OCI-LY3 (cell line): ENCODE results near the gene CLCN3.
"Not testable (repeated sequence)": the region's sequence is repeated elsewhere in the genome, so short reads cannot be mapped to it uniquely, and the experiment has no call there.

Experiments
- EZH2phosphoT487 ChIP-seq: fragments of 200-600 bp; shearing (Covaris generic); IDR thresholded peaks from 2 replicates; pipeline ENCODE4 v1.6.1; 2018; ENCODE audit warnings: antibody characterized with exemption, mixed run types, low read depth
- TF ChIP-seq, protein P1 (sequence below): fragments of 200-600, 300-600 bp; sonication (generic); IDR thresholded peaks from 2 replicates; pipeline ENCODE4 v1.5.1; 2014; ENCODE audit warnings: antibody characterized with exemption, low read length, low read depth

DNA sequence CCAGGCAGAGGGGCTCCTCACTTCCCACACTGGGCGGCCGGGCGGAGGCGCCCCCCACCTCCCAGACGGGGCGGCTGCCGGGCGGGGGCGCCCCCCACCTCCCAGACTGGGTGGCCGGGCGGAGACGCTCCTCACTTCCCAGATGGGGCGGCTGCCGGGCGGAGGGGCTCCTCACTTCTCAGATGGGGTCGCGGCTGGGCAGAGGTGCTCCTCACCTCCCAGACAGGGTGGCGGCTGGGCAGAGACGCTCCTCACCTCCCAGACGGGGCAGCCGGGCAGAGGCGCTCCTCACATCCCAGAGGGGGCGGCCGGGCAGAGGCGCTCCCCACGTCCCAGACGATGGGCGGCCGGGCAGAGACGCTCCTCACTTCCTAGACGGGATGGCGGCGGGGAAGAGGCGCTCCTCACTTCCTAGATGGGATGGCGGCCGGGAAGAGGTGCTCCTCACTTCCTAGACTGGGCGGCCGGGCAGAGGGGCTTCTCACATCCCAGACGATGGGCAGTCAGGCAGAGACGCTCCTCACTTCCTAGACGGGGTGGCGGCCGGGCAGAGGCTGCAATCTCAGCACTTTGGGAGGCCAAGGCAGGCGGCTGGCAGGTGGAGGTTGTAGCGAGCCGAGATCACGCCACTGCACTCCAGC is 58.7 kb downstream of the CLCN3 start:
- TF ChIP-seq, protein P1, sequence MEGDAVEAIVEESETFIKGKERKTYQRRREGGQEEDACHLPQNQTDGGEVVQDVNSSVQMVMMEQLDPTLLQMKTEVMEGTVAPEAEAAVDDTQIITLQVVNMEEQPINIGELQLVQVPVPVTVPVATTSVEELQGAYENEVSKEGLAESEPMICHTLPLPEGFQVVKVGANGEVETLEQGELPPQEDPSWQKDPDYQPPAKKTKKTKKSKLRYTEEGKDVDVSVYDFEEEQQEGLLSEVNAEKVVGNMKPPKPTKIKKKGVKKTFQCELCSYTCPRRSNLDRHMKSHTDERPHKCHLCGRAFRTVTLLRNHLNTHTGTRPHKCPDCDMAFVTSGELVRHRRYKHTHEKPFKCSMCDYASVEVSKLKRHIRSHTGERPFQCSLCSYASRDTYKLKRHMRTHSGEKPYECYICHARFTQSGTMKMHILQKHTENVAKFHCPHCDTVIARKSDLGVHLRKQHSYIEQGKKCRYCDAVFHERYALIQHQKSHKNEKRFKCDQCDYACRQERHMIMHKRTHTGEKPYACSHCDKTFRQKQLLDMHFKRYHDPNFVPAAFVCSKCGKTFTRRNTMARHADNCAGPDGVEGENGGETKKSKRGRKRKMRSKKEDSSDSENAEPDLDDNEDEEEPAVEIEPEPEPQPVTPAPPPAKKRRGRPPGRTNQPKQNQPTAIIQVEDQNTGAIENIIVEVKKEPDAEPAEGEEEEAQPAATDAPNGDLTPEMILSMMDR = not testable (repeated sequence)
- TF ChIP-seq EZH2phosphoT487 = not testable (repeated sequence)
